HG02571 (cell line): ENCODE results near the gene POLR2L.
A peak's percentile ranks its signal among the peaks of the same experiment; 100 is the strongest.

Experiments used
- ATAC-seq: cut with Tn5 transposase; IDR thresholded peaks from one replicate; pipeline ENCODE4 v1.9.1; 2021; ENCODE audit warnings: mild to moderate bottlenecking, moderate library complexity; ENCODE audit not compliant: unreplicated experiment

The POLR2L gene

DNA sequence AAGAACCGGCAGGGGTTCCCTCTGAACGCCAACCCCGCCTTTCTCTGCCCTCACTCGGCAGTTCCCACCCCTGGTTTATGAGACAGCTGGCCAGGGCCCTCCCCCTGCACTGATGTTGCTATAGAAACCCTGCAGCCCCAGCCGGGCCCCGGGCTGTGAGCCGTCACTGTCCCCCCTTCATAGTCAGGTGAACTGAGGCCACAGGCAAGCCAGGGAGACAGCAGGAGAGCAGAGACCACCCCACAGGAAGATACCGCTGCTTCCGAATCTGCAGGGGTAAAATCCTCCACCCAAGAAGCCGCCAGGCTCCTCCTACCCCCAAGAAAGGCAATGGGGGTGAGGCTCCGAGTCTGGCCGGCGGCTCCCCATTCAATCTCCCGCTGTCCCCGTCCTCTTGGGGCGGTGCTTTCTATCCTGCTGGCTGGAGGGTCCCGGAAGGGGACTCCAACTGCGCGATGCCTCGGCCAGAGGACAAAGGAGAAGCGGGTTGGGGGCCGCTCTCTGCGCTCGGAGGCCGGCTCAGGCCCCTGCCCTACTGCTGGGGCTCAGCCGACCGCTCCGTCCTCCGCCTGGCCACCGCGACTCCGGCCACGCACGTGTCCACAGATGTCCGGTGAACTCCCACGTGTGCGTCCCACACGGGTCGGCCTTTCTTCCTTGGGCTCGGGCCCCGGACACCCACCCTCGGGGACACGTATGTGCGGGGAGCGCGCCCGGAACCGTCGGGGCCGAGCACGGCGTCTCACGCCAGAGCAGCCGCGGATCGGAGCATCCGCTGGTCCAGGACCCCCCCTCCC is 44.8 kb downstream of the POLR2L start:
- ATAC-seq = peak; percentile 35

DNA sequence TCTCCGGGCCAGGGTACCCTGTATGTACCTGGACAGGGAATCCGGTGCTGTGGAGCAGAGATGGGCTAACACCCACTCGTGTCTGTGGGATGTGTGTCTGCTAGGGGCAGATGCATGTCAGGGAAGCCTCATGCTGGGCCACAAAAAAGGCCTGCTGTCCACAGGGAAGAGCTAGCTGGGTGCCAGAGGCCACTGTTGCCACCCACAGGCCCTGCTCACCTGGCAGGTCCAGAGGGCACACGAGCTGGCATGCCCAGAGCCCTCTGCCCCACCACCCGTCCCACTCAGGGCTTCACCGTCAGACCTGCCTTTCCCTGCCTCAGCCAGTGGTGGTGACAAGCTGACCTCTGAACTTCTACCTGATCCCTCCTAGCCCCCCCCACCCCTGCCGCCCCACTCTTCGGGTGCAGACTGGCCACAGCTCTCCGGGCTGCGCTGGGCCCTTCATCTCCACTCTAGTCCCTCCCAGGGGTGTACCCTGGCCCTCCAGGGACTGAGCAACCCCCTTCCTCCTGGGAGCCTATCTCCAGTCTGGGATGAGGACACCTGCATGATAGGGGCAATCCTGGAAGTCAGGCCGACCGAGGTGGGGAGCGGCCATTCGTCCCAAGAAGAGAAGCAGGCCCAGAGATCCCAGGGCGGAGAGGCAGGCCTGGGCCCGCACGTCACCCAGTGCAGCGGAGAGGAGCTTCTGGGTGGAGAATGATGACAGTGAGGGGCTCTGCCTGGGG is 45.6 kb downstream of the POLR2L start:
- no peak for ATAC-seq

DNA sequence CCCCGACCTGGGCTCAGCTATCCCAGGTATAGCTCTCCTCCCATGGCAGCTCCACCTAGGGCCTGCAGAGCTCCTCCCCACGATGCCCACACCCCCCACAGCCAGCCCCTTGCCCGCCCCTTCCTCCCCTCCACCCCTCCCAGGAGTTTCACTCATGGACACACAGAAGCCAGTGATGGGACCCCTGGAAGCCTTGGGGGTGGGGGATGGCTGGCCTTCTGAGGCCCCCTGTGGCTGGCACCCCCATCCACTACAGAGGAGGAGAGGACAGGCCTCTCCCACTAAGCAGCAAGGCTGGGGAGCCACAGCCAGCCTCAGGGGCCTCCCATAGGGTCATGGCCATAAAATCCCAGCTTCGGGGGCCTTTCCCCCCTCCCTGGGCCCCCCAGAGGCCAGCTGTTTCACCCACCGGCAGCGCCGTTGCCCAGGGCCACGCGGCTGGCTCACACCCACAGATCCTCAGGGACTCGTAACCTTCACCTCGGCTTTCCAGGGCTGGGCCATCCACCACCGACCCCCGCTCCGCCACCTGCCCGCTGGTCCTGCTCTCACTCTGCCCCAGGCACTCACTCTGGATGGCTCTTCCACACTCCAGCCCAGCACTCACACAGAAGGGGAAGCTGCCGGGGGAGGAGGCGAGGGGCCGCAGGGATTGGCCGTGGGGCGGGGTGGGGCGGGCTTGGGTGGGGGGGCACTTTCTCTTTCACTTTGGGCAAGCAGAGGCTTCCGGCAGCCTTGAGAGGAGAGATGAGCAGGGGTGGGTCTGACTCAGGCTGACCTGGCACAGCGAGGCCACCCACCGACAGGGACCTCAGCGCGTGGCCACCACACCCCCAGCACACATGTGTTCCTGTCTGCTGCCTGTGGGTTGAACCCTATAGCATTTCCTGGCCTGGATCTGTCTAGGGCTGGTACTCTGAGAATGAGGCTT is 46.4 kb downstream of the POLR2L start:
- no peak for ATAC-seq

GRCh38 chr11:794766-795633 is 47.3 kb downstream of the POLR2L start:
- no peak for ATAC-seq

DNA sequence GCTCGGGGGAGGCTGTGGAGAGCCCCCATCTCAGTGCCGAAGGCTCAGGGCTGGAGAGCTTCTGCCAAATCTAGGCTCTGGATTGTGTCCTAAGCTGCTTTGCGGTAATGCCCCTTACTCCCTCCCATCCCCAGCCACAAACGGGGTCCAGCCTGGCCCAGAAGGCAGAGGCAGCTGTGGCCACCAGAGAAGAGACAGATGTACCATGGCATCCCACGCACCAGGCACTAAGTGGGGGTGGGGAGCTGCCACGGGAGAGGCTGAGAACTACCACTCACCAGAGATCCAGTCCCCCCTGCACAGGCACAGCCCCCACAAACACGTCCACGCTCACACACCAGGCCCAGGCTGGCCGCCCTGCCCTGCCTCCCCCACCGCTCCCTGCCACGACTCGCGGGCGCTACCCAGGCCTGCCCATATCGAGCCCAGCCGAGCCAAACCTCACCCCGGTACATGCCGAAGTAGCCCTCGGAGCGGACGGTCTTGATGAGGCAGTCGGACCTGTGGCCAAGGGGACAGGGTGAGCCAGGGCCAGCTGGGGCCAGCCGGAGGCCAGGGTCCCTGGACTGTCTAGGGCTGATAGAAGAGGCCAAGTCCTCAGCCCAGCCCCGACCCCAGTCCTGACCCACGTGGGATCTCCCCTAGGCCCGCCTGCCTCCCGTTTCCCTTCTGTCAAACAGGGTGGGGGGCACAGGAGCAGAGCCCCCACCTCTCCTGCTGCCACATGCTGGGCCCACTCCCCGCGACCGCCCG is 48.1 kb downstream of the POLR2L start:
- no peak for ATAC-seq

- no peak for ATAC-seq
Measured at GRCh38 chr11:793556-793955, 48.8 kb downstream of the POLR2L start.

- ATAC-seq = no peak
Measured at GRCh38 chr11:792873-793272, 49.5 kb downstream of the POLR2L start.

DNA sequence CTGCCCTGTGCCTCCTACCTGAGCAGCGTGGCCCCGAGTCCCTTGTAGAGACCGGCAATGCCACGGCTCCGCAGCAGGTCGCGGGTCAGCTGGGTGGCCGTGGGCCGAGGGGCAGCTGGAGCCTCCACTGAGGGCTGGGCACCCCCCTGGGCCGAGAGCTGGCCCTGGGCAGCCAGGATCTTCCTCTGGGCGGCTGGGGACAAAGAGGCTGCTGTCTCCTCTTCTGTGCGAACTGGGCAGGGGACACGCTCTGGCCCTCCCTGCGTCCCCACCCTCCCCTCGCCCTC is 49.9 kb downstream of the POLR2L start:
- ATAC-seq = no peak

GRCh38 chr11:791658-792534 is 50.4 kb downstream of the POLR2L start:
- no peak for ATAC-seq

- ATAC-seq = no peak
Measured at GRCh38 chr11:790721-791564, 51.4 kb downstream of the POLR2L start.

DNA sequence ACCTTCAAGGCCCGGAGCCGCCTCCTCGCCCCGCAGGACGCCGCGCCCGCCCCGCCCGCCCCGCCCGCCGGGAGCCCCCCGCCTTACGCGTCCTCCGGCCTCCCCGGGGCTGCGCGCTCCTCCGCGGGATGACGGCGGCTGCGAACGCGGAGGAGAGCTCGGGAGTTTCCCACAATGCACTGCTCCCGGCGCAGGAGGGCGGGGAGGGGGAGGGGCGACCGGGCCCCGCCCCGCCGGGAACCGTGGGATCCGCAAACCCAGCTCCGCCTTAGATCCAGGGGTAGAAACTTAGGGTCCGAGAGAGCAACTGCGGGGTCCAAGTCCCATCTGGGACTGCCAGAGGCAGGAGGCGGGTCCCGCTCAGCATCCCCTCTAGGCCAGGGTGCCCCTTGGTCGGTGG is 52.4 kb downstream of the POLR2L start, which contains the start of gene CEND1:
CEND1 (minus strand) TSS at position 148 of the 400 bp plus-strand sequence. CDS start 1,514 bp downstream, outside the sequence.
- no peak for ATAC-seq
